Ovary (tissue), 9 donors: ENCODE measurements around the gene CAMK2N2. TPM values are rescaled to one million over a fixed set of nuclear protein-coding genes. Genes with fewer than 3 reads are reported as not detected.

ENCODE experiments used
- DNase-seq, 5 donors: peaks; one replicate each; pipeline ENCODE4 v3.0.0-alpha.2; 2019 to 2020
- H3K27ac ChIP-seq, 2 donors: fragments of 200-600 bp; one replicate each; pipeline versions ENCODE4 v1.5.1 to v1.8.0; 2019 to 2022
- H3K27me3 ChIP-seq: fragments of 200-600 bp; one replicate; pipeline ENCODE4 v1.8.0; 2022
- H3K36me3 ChIP-seq: fragments of 200-600 bp; sonication (generic); one replicate; pipeline ENCODE4 v1.5.1; 2019
- H3K4me1 ChIP-seq: one replicate; pipeline ENCODE4 v1.8.1; 2013; ENCODE audit warnings: mild to moderate bottlenecking, moderate library complexity; ENCODE audit not compliant: insufficient read depth
- H3K4me3 ChIP-seq: fragments of 200-600 bp; sonication (generic); one replicate; pipeline ENCODE4 v1.5.1; 2017
- H3K9me3 ChIP-seq, 2 donors: fragments of 200-600 bp in 1 of 2; sonication (generic) in 1 of 2; one replicate each; pipeline versions ENCODE4 v1.5.1 to v1.8.1; 2013 to 2019; ENCODE audit warnings: mild to moderate bottlenecking in 1 of 2, moderate library complexity in 1 of 2
- EP300 ChIP-seq: sonication (generic); formaldehyde crosslinking; IDR thresholded peaks from one replicate; pipeline ENCODE4 v1.6.1; 2017; ENCODE audit warnings: antibody characterized with exemption
- POLR2A ChIP-seq: fragments of 450-650 bp; IDR thresholded peaks from one replicate; pipeline ENCODE4 v1.6.1; 2017; ENCODE audit warnings: antibody characterized with exemption, mild to moderate bottlenecking, moderate library complexity
- WGBS, 3 donors: extraction: QIAGEN DNeasy Blood & Tissue Kit in 1 of 3; methylation state at CpG; one replicate each; pipeline versions ENCODE4 v1.1.5 to v1.1.7; 2013 to 2017; 5-methylcytosine and 5-hydroxymethylcytosine counted together
- intact Hi-C, 4 donors: fragments of 100-400 bp; cut with DNase I; formaldehyde crosslinking; loops; one replicate each; pipeline versions ENCODE4 v1.11.0 to v1.15.1; 2022 to 2023
- polyA plus RNA-seq, 2 donors: library from polyadenylated mRNA; stranded (reverse); fragments of 200-250 nt in 1 of 2; fragments of 350-450 nt in 1 of 2; fragmentation: Illumina TruSeq in 1 of 2; extraction: RNeasy Lipid Tissue Mini Kit (QIAGEN cat#74804) in 1 of 2; gene quantifications; one replicate each; pipeline ENCODE4 v1.2.3, GENCODE V29; 2013 to 2014
- total RNA-seq, 7 donors: library from RNA; depleted of rRNA in 2 of 7; stranded (reverse); fragments of >200 nt in 2 of 7; fragmentation: NEBNext Ultra II Directional in 3 of 7; extraction: Animal tissue kit (Norgen Biotek cat#: 25700) in 3 of 7; gene quantifications; one replicate each; pipeline versions ENCODE4 v1.1.0 to v1.2.4, GENCODE V29; 2016 to 2023
- TF ChIP-seq, protein P1 (sequence below), 3 donors: fragments of 450-650 bp in 2 of 3; fragments of 200-600 bp in 1 of 3; IDR thresholded peaks; one replicate each; pipeline versions ENCODE4 v1.5.1 to v1.8.0; 2016 to 2022; ENCODE audit warnings: antibody characterized with exemption in 3 of 3, mild to moderate bottlenecking in 1 of 3
- donor health status: DM: no; HTN: no; CAD: no; lungs with moderate emphysema.
- donor health status: DM: no; HTN: no; CAD: no.
- donor health status: Bipolar disorder and iron deficiency.
- donor health status: DM: yes; HTN: yes; CAD: no.
- donor health status: DM: no; HTN: no; CAD: no.
- donor health status: DM: yes; HTN: yes; CAD: no.

The CAMK2N2 gene
- total and polyA plus RNA-seq, 9 donors = 0.08 to 0.26 (median 0.18) TPM; not detected in 5

DNA sequence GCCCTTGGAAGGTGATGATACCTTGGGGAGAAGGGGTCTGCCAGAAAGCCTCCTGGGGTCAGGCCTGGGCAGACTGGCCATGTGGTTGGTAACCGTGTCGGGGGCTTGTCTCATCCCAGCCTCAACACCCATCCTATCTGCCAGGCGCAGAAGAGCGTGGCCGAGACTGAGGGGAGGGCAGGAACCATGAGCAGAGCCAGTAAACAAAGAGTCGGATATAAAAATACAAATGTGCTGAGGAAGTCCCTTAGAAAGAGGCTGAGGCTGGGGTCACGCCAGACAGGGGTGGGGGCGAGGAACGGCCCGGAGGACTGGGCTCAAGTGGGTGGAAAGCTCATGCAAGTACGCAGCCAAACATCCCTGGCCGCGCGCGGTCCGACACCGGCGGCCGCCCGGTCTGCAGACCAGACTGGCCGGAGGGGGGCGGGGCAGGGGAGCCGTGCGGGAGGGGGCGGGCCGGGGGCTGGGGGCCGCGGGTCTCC lies 1.9 kb downstream of the CAMK2N2 start:
- no peak overlapping the region for H3K27ac ChIP-seq
- H3K9me3 ChIP-seq = no peaks in the 10 kb centered on the region
- H3K36me3 ChIP-seq = no peaks in the 10 kb centered on the region
- DNase-seq = peak in 1 of 5 donors; percentile 40
- intact Hi-C loops = loop anchor here in 1 of 4 donors (10.0 kb wide), 1 partner anchor 365 kb away; no protein-coding TSS in a partner anchor
- no peak overlapping the region for H3K4me3 ChIP-seq
- TF ChIP-seq EP300 (no peak), POLR2A (no peak)
- TF ChIP-seq, protein P1, sequence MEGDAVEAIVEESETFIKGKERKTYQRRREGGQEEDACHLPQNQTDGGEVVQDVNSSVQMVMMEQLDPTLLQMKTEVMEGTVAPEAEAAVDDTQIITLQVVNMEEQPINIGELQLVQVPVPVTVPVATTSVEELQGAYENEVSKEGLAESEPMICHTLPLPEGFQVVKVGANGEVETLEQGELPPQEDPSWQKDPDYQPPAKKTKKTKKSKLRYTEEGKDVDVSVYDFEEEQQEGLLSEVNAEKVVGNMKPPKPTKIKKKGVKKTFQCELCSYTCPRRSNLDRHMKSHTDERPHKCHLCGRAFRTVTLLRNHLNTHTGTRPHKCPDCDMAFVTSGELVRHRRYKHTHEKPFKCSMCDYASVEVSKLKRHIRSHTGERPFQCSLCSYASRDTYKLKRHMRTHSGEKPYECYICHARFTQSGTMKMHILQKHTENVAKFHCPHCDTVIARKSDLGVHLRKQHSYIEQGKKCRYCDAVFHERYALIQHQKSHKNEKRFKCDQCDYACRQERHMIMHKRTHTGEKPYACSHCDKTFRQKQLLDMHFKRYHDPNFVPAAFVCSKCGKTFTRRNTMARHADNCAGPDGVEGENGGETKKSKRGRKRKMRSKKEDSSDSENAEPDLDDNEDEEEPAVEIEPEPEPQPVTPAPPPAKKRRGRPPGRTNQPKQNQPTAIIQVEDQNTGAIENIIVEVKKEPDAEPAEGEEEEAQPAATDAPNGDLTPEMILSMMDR (IDR thresholded peaks at IDR 0.05) = no peak
- WGBS, 3 donors = 5 to 16% (median 10%) methylated on average over 19 to 28 of the region's 28 CpGs
- peaks cover 13% of the 10 kb centered on the region for H3K4me1 ChIP-seq
- peaks cover 5% of the 10 kb centered on the region for H3K27me3 ChIP-seq

DNA sequence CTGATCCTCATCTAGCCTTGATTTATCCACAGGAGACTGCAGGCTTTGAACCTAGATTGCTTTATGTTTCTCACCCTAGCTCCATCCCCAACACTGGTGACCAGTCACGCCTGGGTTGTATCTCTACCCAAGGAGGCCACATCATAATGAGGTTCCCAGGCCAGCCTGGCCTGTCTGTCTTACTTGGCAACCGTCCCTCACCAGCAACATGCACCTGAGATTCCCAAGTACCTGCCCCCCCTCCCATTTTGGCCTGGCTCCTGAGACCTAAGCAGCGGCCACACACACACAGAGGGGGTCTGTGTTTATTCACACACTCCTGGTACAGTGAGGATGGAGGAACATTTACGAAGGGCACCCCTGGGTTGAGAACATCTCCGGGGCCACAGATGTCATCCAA lies 2.4 kb downstream of the CAMK2N2 start:
- Histone ChIP-seq H3K27ac (no peak overlapping the region), H3K27me3 (peaks cover 5% of the 10 kb centered on the region), H3K9me3 (no peaks in the 10 kb centered on the region), H3K36me3 (no peaks in the 10 kb centered on the region), H3K4me3 (no peak overlapping the region), H3K4me1 (peaks cover 13% of the 10 kb centered on the region)
- 80 to 86% (median 85%) methylated on average over 5 of the region's 5 CpGs for WGBS, 3 donors
- intact Hi-C loops = loop anchor here in 1 of 4 donors (10.0 kb wide), 1 partner anchor 364 kb away; no protein-coding TSS in a partner anchor
- TF ChIP-seq, protein P1 (IDR thresholded peaks at IDR 0.05) = no peak
- no peak for DNase-seq

DNA sequence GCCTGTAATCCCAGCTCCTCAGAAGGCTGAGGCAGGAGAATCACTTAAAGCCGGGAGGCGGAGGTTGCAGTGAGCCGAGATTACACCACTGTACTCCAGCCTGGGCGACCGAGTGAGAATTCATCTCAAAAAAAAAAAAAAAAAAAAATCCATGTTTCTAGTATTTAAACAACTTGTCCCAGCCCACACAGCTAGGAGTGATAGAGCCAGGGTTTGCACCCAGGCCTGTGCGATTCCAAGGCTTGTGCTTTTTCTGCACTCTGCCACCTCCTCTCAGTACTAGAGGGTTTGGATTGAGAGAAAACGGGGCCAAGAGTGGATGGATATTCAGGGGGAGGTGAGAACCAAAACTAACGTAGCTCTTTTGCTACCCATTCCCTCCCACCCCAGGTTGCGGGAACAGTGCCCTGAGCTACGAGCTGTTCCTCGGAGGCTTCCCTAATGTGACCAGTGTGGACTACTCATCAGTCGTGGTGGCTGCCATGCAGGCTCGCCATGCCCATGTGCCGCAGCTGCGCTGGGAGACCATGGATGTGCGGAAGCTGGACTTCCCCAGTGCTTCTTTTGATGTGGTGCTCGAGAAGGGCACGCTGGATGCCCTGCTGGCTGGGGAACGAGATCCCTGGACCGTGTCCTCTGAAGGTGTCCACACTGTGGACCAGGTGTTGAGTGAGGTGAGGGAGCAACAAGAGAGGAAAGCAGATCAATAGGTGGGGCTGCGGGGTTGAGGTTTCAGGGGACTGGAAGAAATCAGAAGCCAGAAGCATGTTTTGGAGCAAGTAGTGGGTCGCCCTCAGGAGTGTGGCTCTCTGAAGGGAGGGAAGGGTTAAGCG lies 4.1 kb downstream of the CAMK2N2 start:
- Histone ChIP-seq H3K36me3 (no peaks in the 10 kb centered on the region), H3K27me3 (no peaks in the 10 kb centered on the region), H3K27ac (no peak overlapping the region), H3K4me1 (peaks cover 13% of the 10 kb centered on the region), H3K4me3 (no peak overlapping the region), H3K9me3 (no peaks in the 10 kb centered on the region)
- no peak for DNase-seq
- TF ChIP-seq, protein P1 (IDR thresholded peaks at IDR 0.05) = no peak
- TF ChIP-seq POLR2A (no peak), EP300 (no peak)
- 88 to 92% (median 90%) methylated on average over 23 of the region's 23 CpGs for WGBS, 3 donors
- intact Hi-C loops = loop anchor here in 1 of 4 donors (10.0 kb wide), 1 partner anchor 362 kb away; no protein-coding TSS in a partner anchor

DNA sequence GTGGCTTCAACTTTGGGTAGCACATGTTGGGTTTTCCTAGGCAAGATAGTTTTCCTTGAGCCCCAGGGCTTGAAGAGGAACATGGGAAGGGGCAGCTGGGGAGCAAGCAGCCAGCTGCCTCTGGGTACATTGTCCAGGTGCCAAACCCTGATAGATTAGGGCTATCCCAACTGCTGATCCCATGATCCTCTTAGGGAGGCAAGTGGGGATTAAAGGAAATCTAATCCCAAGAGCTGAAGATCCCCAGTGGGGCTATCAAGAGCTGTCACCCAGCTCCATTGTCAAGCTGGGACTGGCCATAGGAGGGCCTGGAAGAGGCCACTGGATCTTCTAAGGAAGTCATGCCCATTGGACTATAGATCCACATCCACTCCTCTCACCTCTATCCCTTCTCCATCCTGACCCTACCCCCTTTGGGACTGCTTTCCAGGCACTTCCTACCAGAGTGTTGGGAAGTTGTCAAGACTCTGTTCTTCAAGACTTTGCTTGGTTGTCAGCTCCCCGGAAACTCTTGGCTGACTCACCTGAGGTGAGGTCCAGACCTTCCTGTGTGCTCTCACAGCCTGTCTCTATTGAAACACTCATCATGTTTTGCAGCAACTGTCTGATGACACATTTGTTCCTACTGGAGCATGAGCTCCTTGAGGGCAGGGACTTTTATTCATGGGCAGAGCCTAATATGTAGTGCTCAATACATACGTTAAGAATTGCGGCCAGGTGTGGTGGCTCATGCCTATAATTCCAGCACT lies 5.9 kb downstream of the CAMK2N2 start:
- no peak for TF ChIP-seq POLR2A
- no peak for TF ChIP-seq EP300
- TF ChIP-seq, protein P1 (IDR thresholded peaks at IDR 0.05) = no peak
- WGBS, 3 donors = 88 to 95% (median 92%) methylated on average over 3 of the region's 3 CpGs
- intact Hi-C loops = loop anchor here in 1 of 4 donors (10.0 kb wide), 1 partner anchor 361 kb away; no protein-coding TSS in a partner anchor
- Histone ChIP-seq H3K27me3 (no peaks in the 10 kb centered on the region), H3K36me3 (no peaks in the 10 kb centered on the region), H3K9me3 (no peaks in the 10 kb centered on the region), H3K4me1 (peaks cover 6% of the 10 kb centered on the region), H3K4me3 (no peak overlapping the region), H3K27ac (no peak overlapping the region)
- no peak for DNase-seq
